PC-9 (cell line): Measurements from ENCODE around the gene PPP1R27. TPM values are rescaled to one million over a fixed set of nuclear protein-coding genes. Genes with fewer than 3 reads are reported as not detected.
A peak's percentile ranks its signal among the peaks of the same experiment; 100 is the strongest.

ENCODE experiments used
- BruUV-seq: library from RNA; stranded (reverse); fragments of 400-500 nt; replicated peaks from 2 replicates; lab custom pipeline; 2021; lab: Mats Ljungman, UMichigan
- CTCF ChIA-PET: fragments of 300-600 bp; sonication (Branson Sonifier 250); formaldehyde crosslinking; loops from one replicate; lab custom pipeline; 2022; ENCODE audit warnings: antibody characterized with exemption; lab: Charles Lee
- POLR2A ChIA-PET: fragments of 300-600 bp; sonication (Branson Sonifier 250); formaldehyde crosslinking; loops from one replicate; lab custom pipeline; 2022; ENCODE audit warnings: antibody characterized with exemption; ENCODE audit not compliant: unreplicated experiment; lab: Charles Lee
- DNase-seq, 2 experiments: peaks; one replicate each; pipeline versions ENCODE4 v3.0.0 to v3.0.0-alpha.2; 2015 to 2022; ENCODE audit warnings: mixed read lengths in 1 of 2
- H2AFZ ChIP-seq: fragments of 200-600 bp; sonication (generic); 2 replicates; pipeline ENCODE4 v1.8.1; 2017; ENCODE audit warnings: antibody characterized with exemption
- H3F3A ChIP-seq: fragments of 200-600 bp; sonication (generic); 2 replicates; pipeline ENCODE4 v1.8.1; 2017; ENCODE audit warnings: antibody characterized with exemption, mild to moderate bottlenecking, low read depth; ENCODE audit not compliant: insufficient read depth
- H3K27ac ChIP-seq: fragments of 200-600 bp; sonication (generic); 2 replicates; pipeline ENCODE4 v1.6.1; 2016; ENCODE audit warnings: mixed run types
- H3K27me3 ChIP-seq: fragments of 200-600 bp; sonication (generic); 2 replicates; pipeline ENCODE4 v1.6.1; 2016; ENCODE audit warnings: low read depth, mixed run types; ENCODE audit not compliant: insufficient read depth
- H3K36me3 ChIP-seq: fragments of 200-600 bp; sonication (generic); 2 replicates; pipeline ENCODE4 v1.6.1; 2016; ENCODE audit warnings: low read depth, mixed run types
- H3K4me1 ChIP-seq: fragments of 200-600 bp; sonication (generic); replicated peaks from 2 replicates; pipeline ENCODE4 v1.6.1; 2016; ENCODE audit warnings: mixed run types; ENCODE audit not compliant: insufficient read depth
- H3K4me2 ChIP-seq: fragments of 200-600 bp; sonication (generic); 2 replicates; pipeline ENCODE4 v1.6.1; 2017; ENCODE audit warnings: mixed run types
- H3K4me3 ChIP-seq: fragments of 200-600 bp; sonication (generic); 2 replicates; pipeline ENCODE4 v1.6.1; 2016; ENCODE audit warnings: mixed run types
- H3K79me2 ChIP-seq: fragments of 200-600 bp; sonication (generic); 2 replicates; pipeline ENCODE4 v1.6.1; 2017; ENCODE audit warnings: low read depth, mixed run types
- H3K9me2 ChIP-seq: fragments of 200-600 bp; sonication (generic); 2 replicates; pipeline ENCODE4 v1.8.1; 2017; ENCODE audit warnings: mild to moderate bottlenecking; ENCODE audit not compliant: insufficient read depth
- H3K9me3 ChIP-seq: fragments of 200-600 bp; sonication (generic); 2 replicates; pipeline ENCODE4 v1.8.1; 2016; ENCODE audit warnings: low read depth; ENCODE audit not compliant: insufficient read depth
- H4K20me1 ChIP-seq: fragments of 200-600 bp; sonication (generic); 2 replicates; pipeline ENCODE4 v1.8.1; 2017; ENCODE audit not compliant: insufficient read depth
- EZH2 ChIP-seq: fragments of 200-600 bp; sonication (generic); IDR thresholded peaks from 2 replicates; pipeline ENCODE4 v1.8.0; 2017; ENCODE audit warnings: antibody characterized with exemption, low read depth
- intact Hi-C: fragments of 100-400 bp; cut with micrococcal nuclease; formaldehyde crosslinking; loops from one replicate; pipeline ENCODE4 v1.10.0; 2022; ENCODE audit not compliant: unreplicated experiment
- total RNA-seq: library from RNA; stranded (reverse); gene quantifications from 2 replicates; pipeline ENCODE4 v1.2.3, GENCODE V29; 2021
- TF ChIP-seq, protein P1 (sequence below): fragments of 200-600 bp; sonication (generic); conservative IDR thresholded peaks from 2 replicates; pipeline ENCODE4 v1.6.1; 2017; ENCODE audit warnings: mixed run types, antibody characterized with exemption, mild to moderate bottlenecking, moderate library complexity

Gene PPP1R27
- total RNA-seq, 1 experiment from 2014 or later = not detected

DNA sequence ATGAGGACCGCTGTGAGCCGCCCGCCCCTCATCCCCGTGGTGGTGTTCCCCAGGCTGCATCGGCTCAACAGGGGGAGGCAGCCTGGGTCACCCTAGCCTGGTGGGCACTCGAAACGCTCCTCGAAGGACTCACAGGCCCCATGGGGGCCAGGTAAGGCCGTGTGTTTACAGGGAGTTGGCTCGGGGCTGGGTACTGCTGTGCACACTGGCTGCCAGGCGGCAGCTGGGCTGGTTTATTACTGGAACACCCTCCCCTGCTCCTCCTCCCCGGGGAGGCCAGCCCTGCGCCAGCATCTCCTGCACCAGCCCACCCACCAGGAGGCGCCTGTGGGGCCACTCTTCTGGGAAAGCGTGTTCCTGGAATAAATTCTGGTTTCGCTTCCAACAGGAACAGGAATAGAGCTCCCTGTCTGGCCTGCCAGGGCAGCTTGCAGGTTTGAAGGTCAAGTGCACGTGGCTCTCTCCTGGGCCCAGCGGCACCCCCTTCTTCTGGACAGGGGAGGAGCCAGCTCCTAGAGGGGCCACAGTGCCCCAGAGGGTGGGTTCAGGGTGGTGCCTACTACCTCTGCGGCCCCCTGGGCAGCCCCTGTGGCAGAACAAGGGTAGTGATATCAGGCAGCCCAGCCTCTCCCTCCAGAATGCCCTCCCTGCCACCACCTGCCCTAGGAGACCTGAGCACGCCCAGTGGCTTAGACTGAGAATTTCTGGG, 13.1 kb downstream of the PPP1R27 start:
- ChIA-PET POLR2A (interaction anchor here (0.6 kb wide), 1 partner anchor 31 kb away, joined by 7 read pairs; no protein-coding TSS in a partner anchor), CTCF (no interaction called here)
- H3K9me2 ChIP-seq = no peaks in the 10 kb centered on the region
- H2AFZ ChIP-seq = no peak overlapping the region
- no peaks in the 10 kb centered on the region for H3K36me3 ChIP-seq
- intact Hi-C loops = no loop called here
- no peaks in the 10 kb centered on the region; the same call in 1 of the 2 replicates for H3F3A ChIP-seq
- H3K4me2 ChIP-seq = no peak overlapping the region
- no peaks in the 10 kb centered on the region for H3K27me3 ChIP-seq
- no peaks in the 10 kb centered on the region for H3K9me3 ChIP-seq
- H3K4me1 ChIP-seq = no peaks in the 10 kb centered on the region
- peak in 1 of 2 experiments; percentile 80 for DNase-seq
- H3K4me3 ChIP-seq = no peak overlapping the region
- TF ChIP-seq EZH2 = no peak
- TF ChIP-seq, protein P1, sequence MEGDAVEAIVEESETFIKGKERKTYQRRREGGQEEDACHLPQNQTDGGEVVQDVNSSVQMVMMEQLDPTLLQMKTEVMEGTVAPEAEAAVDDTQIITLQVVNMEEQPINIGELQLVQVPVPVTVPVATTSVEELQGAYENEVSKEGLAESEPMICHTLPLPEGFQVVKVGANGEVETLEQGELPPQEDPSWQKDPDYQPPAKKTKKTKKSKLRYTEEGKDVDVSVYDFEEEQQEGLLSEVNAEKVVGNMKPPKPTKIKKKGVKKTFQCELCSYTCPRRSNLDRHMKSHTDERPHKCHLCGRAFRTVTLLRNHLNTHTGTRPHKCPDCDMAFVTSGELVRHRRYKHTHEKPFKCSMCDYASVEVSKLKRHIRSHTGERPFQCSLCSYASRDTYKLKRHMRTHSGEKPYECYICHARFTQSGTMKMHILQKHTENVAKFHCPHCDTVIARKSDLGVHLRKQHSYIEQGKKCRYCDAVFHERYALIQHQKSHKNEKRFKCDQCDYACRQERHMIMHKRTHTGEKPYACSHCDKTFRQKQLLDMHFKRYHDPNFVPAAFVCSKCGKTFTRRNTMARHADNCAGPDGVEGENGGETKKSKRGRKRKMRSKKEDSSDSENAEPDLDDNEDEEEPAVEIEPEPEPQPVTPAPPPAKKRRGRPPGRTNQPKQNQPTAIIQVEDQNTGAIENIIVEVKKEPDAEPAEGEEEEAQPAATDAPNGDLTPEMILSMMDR = no peak; the same call in 1 of the 2 replicates
- H4K20me1 ChIP-seq = no peaks in the 10 kb centered on the region
- H3K27ac ChIP-seq = no peak overlapping the region
- BruUV-seq = no TSS peak
- H3K79me2 ChIP-seq = no peaks in the 10 kb centered on the region

DNA sequence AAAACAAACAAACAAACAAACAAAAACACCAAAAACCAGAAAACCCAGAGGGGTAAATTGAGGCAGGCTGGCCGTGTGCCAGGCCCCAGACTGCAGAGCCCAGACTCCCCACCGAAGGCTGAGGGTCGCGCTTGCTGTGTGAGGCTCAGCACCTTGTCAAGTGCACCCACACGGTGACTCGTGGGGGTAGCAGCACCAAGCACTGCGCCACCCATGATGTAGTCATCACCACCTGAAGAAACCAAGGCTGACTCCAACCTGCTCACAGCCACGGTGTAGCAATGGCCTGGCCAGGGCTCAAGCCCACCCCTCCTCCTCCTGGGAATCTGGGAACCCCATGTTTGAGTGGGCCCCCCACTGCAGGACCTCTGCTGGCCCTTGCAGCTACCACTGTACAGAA, 13.7 kb downstream of the PPP1R27 start:
- no peak for DNase-seq
- no peak overlapping the region for H3K4me3 ChIP-seq
- BruUV-seq = no TSS peak

DNA sequence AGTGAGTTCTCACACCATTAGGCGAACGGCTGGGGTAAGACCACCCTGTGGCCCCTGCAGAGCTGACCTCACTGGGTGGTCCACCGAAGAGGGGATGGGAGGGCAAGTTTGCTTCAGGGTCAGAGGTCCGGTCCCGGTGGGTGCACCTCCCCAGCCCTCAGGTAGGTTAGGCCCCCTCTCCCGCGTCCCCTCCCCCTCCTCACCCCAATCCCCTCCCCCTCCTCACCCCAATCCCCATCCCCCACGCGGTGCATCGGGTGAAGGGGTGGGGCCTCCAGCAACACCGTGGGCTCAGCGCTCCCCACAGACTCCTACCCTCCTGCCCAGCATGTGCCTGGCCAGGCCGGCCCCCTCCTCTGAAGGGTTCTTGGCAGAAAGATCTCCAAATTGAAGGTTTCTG, 15.1 kb downstream of the PPP1R27 start:
- ChIA-PET CTCF (no interaction called here), POLR2A (no interaction called here)
- intact Hi-C loops = no loop called here
- Histone ChIP-seq H3K36me3 (no peaks in the 10 kb centered on the region), H3K27me3 (no peaks in the 10 kb centered on the region), H3K4me2 (no peak overlapping the region), H3K9me2 (no peaks in the 10 kb centered on the region), H4K20me1 (no peaks in the 10 kb centered on the region), H3K79me2 (no peaks in the 10 kb centered on the region), H2AFZ (no peak overlapping the region), H3K4me3 (no peak overlapping the region), H3K4me1 (no peaks in the 10 kb centered on the region), H3F3A (no peaks in the 10 kb centered on the region; the same call in 1 of the 2 replicates), H3K27ac (no peak overlapping the region), H3K9me3 (no peaks in the 10 kb centered on the region)
- TF ChIP-seq, protein P1 = no peak
- TF ChIP-seq EZH2 = no peak
- no TSS peak for BruUV-seq
- DNase-seq = no peak

More for the DNA sequence above, 13.7 kb downstream of the PPP1R27 start:
- H3K79me2 ChIP-seq = no peaks in the 10 kb centered on the region
- H4K20me1 ChIP-seq = no peaks in the 10 kb centered on the region
- no peaks in the 10 kb centered on the region; the same call in 1 of the 2 replicates for H3F3A ChIP-seq
- H2AFZ ChIP-seq = no peak overlapping the region
- no peaks in the 10 kb centered on the region for H3K27me3 ChIP-seq
- H3K9me2 ChIP-seq = no peaks in the 10 kb centered on the region
- TF ChIP-seq, protein P1 = no peak
- no peak for TF ChIP-seq EZH2
- H3K27ac ChIP-seq = no peak overlapping the region
- H3K9me3 ChIP-seq = no peaks in the 10 kb centered on the region
- no peaks in the 10 kb centered on the region for H3K36me3 ChIP-seq
- H3K4me2 ChIP-seq = no peak overlapping the region
- H3K4me1 ChIP-seq = no peaks in the 10 kb centered on the region
- POLR2A ChIA-PET = no interaction called here
- intact Hi-C loops = no loop called here
- CTCF ChIA-PET = no interaction called here
